BJ (cell line): Measurements from ENCODE around the gene RBMS2. TPM values are rescaled to one million over a fixed set of nuclear protein-coding genes. Genes with fewer than 3 reads are reported as not detected.
A peak's percentile ranks its signal among the peaks of the same experiment; 100 is the strongest.

Experiments used
- CTCF ChIA-PET: fragments of 350-600 bp; formaldehyde crosslinking; extraction: SDS; loops from one replicate; lab custom pipeline; 2021; ENCODE audit warnings: antibody characterized with exemption, inconsistent platforms; lab: Yijun Ruan, JAX
- POLR2A ChIA-PET: fragments of 300-600 bp; sonication (Branson Sonifier 250); formaldehyde crosslinking; extraction: SDS; loops from one replicate; lab custom pipeline; 2021; ENCODE audit warnings: antibody characterized with exemption; lab: Charles Lee
- DNase-seq: peaks from one replicate; pipeline ENCODE4 v3.0.0-alpha.2; 2011; ENCODE audit warnings: low read depth
- H3K27me3 ChIP-seq: 2 replicates; pipeline ENCODE4 v1.6.0; 2011; ENCODE audit warnings: low read length; ENCODE audit not compliant: control insufficient read depth, insufficient read depth
- H3K36me3 ChIP-seq: 2 replicates; pipeline ENCODE4 v1.5.1; 2011; ENCODE audit warnings: low read length; ENCODE audit not compliant: control insufficient read depth, insufficient read depth
- H3K4me3 ChIP-seq: 2 replicates; pipeline ENCODE4 v1.5.1; 2011; ENCODE audit warnings: low read depth, mild to moderate bottlenecking, control low read depth, low read length
- CTCF ChIP-seq: IDR thresholded peaks from 2 replicates; pipeline ENCODE4 v1.5.1; 2011; ENCODE audit warnings: low read depth, mild to moderate bottlenecking, control low read depth, inconsistent platforms, low read length, moderate library complexity; ENCODE audit not compliant: insufficient read depth
- polyA plus RNA-seq: library from polyadenylated mRNA; depleted of rRNA; stranded (reverse); fragments of >200 nt; gene quantifications from 2 replicates; pipeline ENCODE4 v1.2.3, GENCODE V29; 2011

RBMS2 gene
- polyA plus RNA-seq, 1 experiment: 67.9 TPM

GRCh38 chr12:56629459-56630179 lies 108.0 kb downstream of the RBMS2 start:
- DNase-seq: no peak
- peaks cover 2% of the 10 kb centered on the region; the same call in 1 of the 2 replicates for H3K36me3 ChIP-seq
- H3K27me3 ChIP-seq: no peaks in the 10 kb centered on the region
- CTCF ChIA-PET: interaction anchor here (1.0 to 1.3 kb wide), 4 partner anchors 12 to 36 kb away, joined by 3 to 5 read pairs (median 4); no protein-coding TSS in a partner anchor
- POLR2A ChIA-PET: no interaction called here
- no peak for TF ChIP-seq CTCF
- peak overlapping the region; percentile 94 for H3K4me3 ChIP-seq

GRCh38 chr12:56630180-56630632 lies 108.6 kb downstream of the RBMS2 start, which contains the start of gene BAZ2A:
Gene BAZ2A (minus strand): TSS chr12:56630326. CDS start chr12:56617530, 12,796 bp downstream.
- TF ChIP-seq CTCF: no peak
- H3K27me3 ChIP-seq: no peaks in the 10 kb centered on the region
- CTCF ChIA-PET: no interaction called here
- peaks cover 2% of the 10 kb centered on the region; the same call in 1 of the 2 replicates for H3K36me3 ChIP-seq
- POLR2A ChIA-PET: no interaction called here
- DNase-seq: no peak
- H3K4me3 ChIP-seq: peak within 1 kb of the TSS; percentile 94

- ChIA-PET POLR2A (no interaction called here), CTCF (interaction anchor here (0.9 to 5.2 kb wide), 3 partner anchors 21 to 118 kb away, joined by 3 to 41 read pairs (median 4); partner anchors contain the start of gene RBMS2)
- Histone ChIP-seq H3K4me3 (peak overlapping the region; percentile 14; the same call in 1 of the 2 replicates), H3K27me3 (no peaks in the 10 kb centered on the region), H3K36me3 (peaks cover 2% of the 10 kb centered on the region; the same call in 1 of the 2 replicates)
- TF ChIP-seq CTCF: no peak
- DNase-seq: no peak
Observed at GRCh38 chr12:56631790-56632700, 110.4 kb downstream of the RBMS2 start.

GRCh38 chr12:56632701-56633467 lies 111.3 kb downstream of the RBMS2 start:
- no peak for TF ChIP-seq CTCF
- Histone ChIP-seq H3K36me3 (peaks cover 2% of the 10 kb centered on the region; the same call in 1 of the 2 replicates), H3K4me3 (peak overlapping the region; percentile 14; the same call in 1 of the 2 replicates), H3K27me3 (no peaks in the 10 kb centered on the region)
- ChIA-PET POLR2A (no interaction called here), CTCF (interaction anchor here (0.9 to 5.2 kb wide), 4 partner anchors 22 to 119 kb away, joined by 3 to 41 read pairs (median 16); partner anchors contain the start of gene RBMS2)
- DNase-seq: no peak
